GM12872 (cell line): ENCODE results near the gene DUSP16.

Source experiments
- CTCF ChIP-seq: IDR thresholded peaks from 3 replicates; pipeline ENCODE4 v1.5.1; 2011; ENCODE audit warnings: low read depth, mild to moderate bottlenecking, low read length, moderate library complexity; ENCODE audit not compliant: insufficient read depth

The DUSP16 gene

GRCh38 chr12:12432364-12432763, 130.3 kb downstream of the DUSP16 start:
- TF ChIP-seq CTCF: no peak

GRCh38 chr12:12428961-12429657, 133.6 kb downstream of the DUSP16 start:
- TF ChIP-seq CTCF: no peak

- TF ChIP-seq CTCF: no peak
Measured at GRCh38 chr12:12428047-12428446, 134.6 kb downstream of the DUSP16 start.

- no peak for TF ChIP-seq CTCF
Measured at GRCh38 chr12:12427568-12427967, 135.1 kb downstream of the DUSP16 start.

- no peak for TF ChIP-seq CTCF
Measured at GRCh38 chr12:12425616-12426015, 137.0 kb downstream of the DUSP16 start.

GRCh38 chr12:12425001-12425400, 137.7 kb downstream of the DUSP16 start:
- TF ChIP-seq CTCF: no peak
